ENCODE data around the gene CAV1. TPM values are rescaled to one million over a fixed set of nuclear protein-coding genes. Genes with fewer than 3 reads are reported as not detected.

Gene CAV1
- total and polyA plus RNA-seq, 2 of the 4 experiments (the other 2 are of a cell fraction) = 1,592 to 1,808 TPM

- TF ChIP-seq USF2 (IDR thresholded peaks at IDR 0.05; ENCODE audit: low read depth, low read length) = no peak
- TF ChIP-seq NFE2L2 (IDR thresholded peaks at IDR 0.05; ENCODE audit: low read depth, low read length) = no peak
- peak; percentile 73 for TF ChIP-seq POLR2A (IDR thresholded peaks at IDR 0.05; ENCODE audit: low read depth, low read length)
Observed at GRCh38 chr7:116525913-116526861, 1.4 kb downstream of the CAV1 start (continued).
